ENCODE data around the gene TRPC4AP.

DNA sequence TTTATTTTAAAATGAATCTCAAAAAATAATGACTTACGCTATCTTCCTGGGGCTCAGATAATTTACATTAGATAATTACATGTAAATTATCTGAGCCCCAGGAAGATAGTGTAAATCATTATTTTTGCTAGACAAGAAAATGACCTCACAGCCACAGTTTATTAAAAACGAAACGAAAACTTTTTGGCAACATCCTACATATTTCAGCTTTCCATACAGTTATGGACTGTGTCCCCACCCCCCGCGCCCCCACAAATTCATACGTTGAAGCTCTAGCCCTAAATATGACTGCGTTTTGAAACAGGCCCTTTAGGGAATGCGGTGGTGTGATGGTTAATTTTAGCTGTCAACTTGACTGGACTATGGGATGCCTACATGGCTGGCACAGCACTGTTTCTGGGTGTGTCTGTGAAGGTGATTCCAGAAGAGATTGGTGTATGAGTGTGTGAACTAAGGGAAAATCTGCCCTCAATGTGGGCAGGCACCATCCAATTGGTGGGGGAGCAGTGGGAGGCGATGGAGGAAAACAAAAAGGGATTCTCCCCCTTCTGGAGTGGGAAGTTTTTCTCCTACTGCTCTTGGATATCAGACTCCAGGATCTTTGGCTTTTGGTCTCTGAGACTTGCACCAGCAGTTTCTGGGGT lies 52.6 kb downstream of the TRPC4AP start:
- no peak for TF ChIP-seq POLR2AphosphoS5 (IDR thresholded peaks at IDR 0.05)
- no peak for TF ChIP-seq EP300 (IDR thresholded peaks at IDR 0.05)
- TF ChIP-seq POLR2A (IDR thresholded peaks at IDR 0.05), result no peak
